Peyer's patch (tissue), 4 donors: ENCODE measurements around the gene WDR1. TPM values are rescaled to one million over a fixed set of nuclear protein-coding genes. Genes with fewer than 3 reads are reported as not detected.

Source experiments
- DNase-seq, 3 donors: peaks; one replicate each; pipeline ENCODE4 v3.0.0-alpha.2; 2017 to 2019
- H3K27ac ChIP-seq, 4 donors: fragments of 200-600 bp; sonication (generic); one replicate each; pipeline ENCODE4 v1.5.1; 2016 to 2019
- H3K27me3 ChIP-seq, 2 donors: fragments of 200-600 bp; sonication (generic); one replicate each; pipeline ENCODE4 v1.5.1; 2019
- H3K36me3 ChIP-seq, 3 donors: fragments of 200-600 bp; sonication (generic); one replicate each; pipeline ENCODE4 v1.5.1; 2016 to 2019
- H3K4me1 ChIP-seq, 4 donors: fragments of 200-600 bp; sonication (generic); one replicate each; pipeline ENCODE4 v1.5.1; 2016 to 2019
- H3K4me3 ChIP-seq, 4 donors: fragments of 200-600 bp; sonication (generic); 1 replicate in 3 of 4; 2 replicates in 1 of 4; pipeline ENCODE4 v1.5.1; 2016 to 2019; ENCODE audit warnings: mild to moderate bottlenecking in 1 of 4
- H3K9me3 ChIP-seq, 4 donors: fragments of 200-600 bp; sonication (generic); one replicate each; pipeline ENCODE4 v1.5.1; 2016 to 2019; ENCODE audit warnings: mild to moderate bottlenecking in 1 of 4
- POLR2A ChIP-seq, 2 donors: fragments of 450-650 bp; IDR thresholded peaks; one replicate each; pipeline ENCODE4 v1.5.1; 2017; ENCODE audit warnings: antibody characterized with exemption in 2 of 2, mild to moderate bottlenecking in 2 of 2, moderate library complexity in 2 of 2
- total RNA-seq, 4 donors: library from RNA; depleted of rRNA; stranded (reverse); fragments of >200 nt; gene quantifications; one replicate each; pipeline ENCODE4 v1.1.0, GENCODE V29; 2016
- TF ChIP-seq, protein P1 (sequence below), 6 experiments: fragments of 450-650 bp in 4 of 6; fragments of 200-600 bp in 2 of 6; sonication (generic) in 1 of 6; IDR thresholded peaks; one replicate each; pipeline ENCODE4 v1.5.1; 2017 to 2019; ENCODE audit warnings: antibody characterized with exemption in 6 of 6, mild to moderate bottlenecking in 3 of 6, moderate library complexity in 1 of 6

Gene WDR1
- total RNA-seq, 4 donors from 2014 or later = 170 to 192 (median 180) TPM

DNA sequence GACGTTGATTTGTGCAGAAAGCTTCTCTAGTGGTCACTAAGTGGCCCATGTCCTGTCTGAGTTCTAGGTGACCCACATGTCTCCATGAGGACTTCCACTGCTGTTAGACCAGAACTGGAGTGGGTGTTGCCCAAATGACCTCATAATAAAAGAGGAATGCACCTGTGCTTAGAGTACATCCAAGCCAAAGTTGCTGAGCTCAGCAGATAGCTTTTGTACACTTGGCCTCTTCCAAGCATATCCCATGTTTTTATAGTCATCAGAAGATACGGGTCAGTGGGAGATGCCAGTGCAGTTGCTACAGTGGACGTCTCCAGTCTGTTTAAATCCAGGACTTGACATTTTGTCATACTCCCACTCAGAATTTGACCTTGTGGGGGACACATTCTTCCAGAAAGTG lies 37.6 kb upstream of the WDR1 start:
- H3K27ac ChIP-seq = no peak overlapping the region
- peaks cover 0 to 2% (median 0%) of the 10 kb centered on the region in 4 donors for H3K4me1 ChIP-seq
- H3K4me3 ChIP-seq = no peak overlapping the region
- no peaks in the 10 kb centered on the region for H3K27me3 ChIP-seq
- no peaks in the 10 kb centered on the region for H3K9me3 ChIP-seq
- no peak for TF ChIP-seq POLR2A (IDR thresholded peaks at IDR 0.05)
- TF ChIP-seq, protein P1, sequence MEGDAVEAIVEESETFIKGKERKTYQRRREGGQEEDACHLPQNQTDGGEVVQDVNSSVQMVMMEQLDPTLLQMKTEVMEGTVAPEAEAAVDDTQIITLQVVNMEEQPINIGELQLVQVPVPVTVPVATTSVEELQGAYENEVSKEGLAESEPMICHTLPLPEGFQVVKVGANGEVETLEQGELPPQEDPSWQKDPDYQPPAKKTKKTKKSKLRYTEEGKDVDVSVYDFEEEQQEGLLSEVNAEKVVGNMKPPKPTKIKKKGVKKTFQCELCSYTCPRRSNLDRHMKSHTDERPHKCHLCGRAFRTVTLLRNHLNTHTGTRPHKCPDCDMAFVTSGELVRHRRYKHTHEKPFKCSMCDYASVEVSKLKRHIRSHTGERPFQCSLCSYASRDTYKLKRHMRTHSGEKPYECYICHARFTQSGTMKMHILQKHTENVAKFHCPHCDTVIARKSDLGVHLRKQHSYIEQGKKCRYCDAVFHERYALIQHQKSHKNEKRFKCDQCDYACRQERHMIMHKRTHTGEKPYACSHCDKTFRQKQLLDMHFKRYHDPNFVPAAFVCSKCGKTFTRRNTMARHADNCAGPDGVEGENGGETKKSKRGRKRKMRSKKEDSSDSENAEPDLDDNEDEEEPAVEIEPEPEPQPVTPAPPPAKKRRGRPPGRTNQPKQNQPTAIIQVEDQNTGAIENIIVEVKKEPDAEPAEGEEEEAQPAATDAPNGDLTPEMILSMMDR (IDR thresholded peaks at IDR 0.05) = no peak
- no peaks in the 10 kb centered on the region for H3K36me3 ChIP-seq
- DNase-seq = no peak

DNA sequence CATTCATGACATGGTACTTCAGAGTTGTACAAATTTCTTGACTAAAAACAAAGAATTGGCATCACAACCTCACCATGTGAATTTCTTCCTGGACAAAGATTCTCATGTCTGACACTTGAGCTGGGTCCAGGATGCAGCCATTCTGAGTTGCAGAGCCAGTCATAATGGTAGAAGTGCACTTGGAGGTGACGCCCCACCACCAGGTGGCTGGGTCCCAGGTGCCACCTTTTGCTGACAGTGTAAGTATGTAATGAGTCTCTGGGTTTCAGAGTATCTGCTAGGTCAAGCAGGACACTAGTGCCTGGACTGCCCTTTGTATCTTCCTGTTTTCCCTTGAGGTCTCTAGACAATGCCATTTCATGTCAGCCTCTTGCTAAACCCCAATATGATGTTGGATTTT lies 36.6 kb upstream of the WDR1 start:
- Histone ChIP-seq H3K27ac (no peak overlapping the region), H3K4me1 (peaks cover 0 to 2% (median 0%) of the 10 kb centered on the region in 4 donors), H3K4me3 (no peak overlapping the region), H3K9me3 (no peaks in the 10 kb centered on the region), H3K36me3 (no peaks in the 10 kb centered on the region), H3K27me3 (no peaks in the 10 kb centered on the region)
- no peak for DNase-seq
- TF ChIP-seq, protein P1 (IDR thresholded peaks at IDR 0.05) = no peak
- no peak for TF ChIP-seq POLR2A (IDR thresholded peaks at IDR 0.05)

DNA sequence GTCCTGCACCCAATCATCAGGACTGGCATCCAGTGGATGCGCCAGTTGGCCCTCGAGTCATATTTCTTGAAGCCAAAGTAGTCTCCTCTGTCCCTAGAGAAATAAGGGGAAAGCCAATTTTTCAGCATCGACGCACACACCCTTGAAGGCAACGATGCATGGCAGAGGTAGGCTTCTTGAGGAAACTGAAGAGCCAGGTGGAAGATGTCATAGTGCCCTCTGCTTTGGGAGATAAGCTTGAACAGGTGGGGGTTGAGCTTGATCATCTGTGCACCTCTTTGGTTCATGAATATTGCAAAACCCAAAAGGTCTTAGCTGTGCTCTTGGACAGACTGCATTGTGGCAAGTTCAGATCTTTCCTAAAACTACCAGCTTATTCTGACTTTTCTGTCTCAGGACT lies 34.6 kb upstream of the WDR1 start:
- Histone ChIP-seq H3K4me1 (no peaks in the 10 kb centered on the region), H3K27ac (no peak overlapping the region), H3K4me3 (no peak overlapping the region), H3K27me3 (no peaks in the 10 kb centered on the region), H3K36me3 (no peaks in the 10 kb centered on the region), H3K9me3 (no peaks in the 10 kb centered on the region)
- peak in 1 of 3 donors; percentile 47 for DNase-seq
- no peak for TF ChIP-seq POLR2A (IDR thresholded peaks at IDR 0.05)
- TF ChIP-seq, protein P1 (IDR thresholded peaks at IDR 0.05) = no peak

DNA sequence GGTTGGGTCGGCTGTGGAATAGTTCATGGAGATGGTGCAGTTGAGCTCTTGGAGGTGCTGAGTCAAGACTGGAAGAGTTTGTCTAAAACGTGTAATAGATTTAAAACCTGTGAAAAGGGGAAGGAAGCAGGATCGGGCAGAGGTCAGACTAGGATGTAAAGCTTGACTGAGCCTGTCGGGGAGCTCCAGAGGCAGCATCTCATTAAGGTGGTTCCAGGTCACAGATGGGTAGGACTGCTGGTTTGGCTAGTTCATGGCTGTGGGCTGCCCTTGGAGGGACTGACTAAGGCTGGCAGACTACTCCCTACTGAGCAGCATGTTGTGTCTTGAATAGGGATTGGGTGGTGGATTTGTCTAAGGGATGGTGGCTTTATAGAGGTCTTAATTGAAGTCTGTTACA lies 28.4 kb upstream of the WDR1 start:
- TF ChIP-seq POLR2A (IDR thresholded peaks at IDR 0.05) = no peak
- TF ChIP-seq, protein P1 (IDR thresholded peaks at IDR 0.05) = no peak
- Histone ChIP-seq H3K9me3 (no peaks in the 10 kb centered on the region), H3K36me3 (no peaks in the 10 kb centered on the region), H3K4me1 (no peaks in the 10 kb centered on the region), H3K27ac (no peak overlapping the region), H3K4me3 (no peak overlapping the region), H3K27me3 (no peaks in the 10 kb centered on the region)
- DNase-seq = no peak

DNA sequence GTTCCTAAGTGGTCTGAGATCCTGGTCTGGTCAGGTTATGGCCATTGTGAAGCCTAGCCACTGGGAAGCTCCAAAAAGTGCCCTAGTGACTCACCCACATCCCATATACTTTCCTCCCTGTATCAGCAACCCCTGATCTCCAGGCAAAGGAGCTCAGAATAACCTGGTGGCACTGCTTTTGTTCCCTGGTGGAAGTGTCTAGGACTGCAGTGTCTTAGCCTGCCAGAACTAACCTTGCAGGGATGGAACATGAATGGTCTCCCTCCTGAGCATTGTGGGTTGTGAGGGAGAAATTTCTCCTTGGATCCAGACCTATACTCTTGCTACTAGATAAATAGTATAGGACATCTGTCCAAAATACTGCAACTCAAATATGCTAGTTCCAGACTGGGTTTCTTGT lies 27.9 kb upstream of the WDR1 start:
- H3K27me3 ChIP-seq = no peaks in the 10 kb centered on the region
- no peak for TF ChIP-seq POLR2A (IDR thresholded peaks at IDR 0.05)
- TF ChIP-seq, protein P1 (IDR thresholded peaks at IDR 0.05) = no peak
- H3K4me3 ChIP-seq = no peak overlapping the region
- H3K4me1 ChIP-seq = no peaks in the 10 kb centered on the region
- H3K36me3 ChIP-seq = no peaks in the 10 kb centered on the region
- no peaks in the 10 kb centered on the region for H3K9me3 ChIP-seq
- no peak overlapping the region for H3K27ac ChIP-seq
- DNase-seq = no peak

DNA sequence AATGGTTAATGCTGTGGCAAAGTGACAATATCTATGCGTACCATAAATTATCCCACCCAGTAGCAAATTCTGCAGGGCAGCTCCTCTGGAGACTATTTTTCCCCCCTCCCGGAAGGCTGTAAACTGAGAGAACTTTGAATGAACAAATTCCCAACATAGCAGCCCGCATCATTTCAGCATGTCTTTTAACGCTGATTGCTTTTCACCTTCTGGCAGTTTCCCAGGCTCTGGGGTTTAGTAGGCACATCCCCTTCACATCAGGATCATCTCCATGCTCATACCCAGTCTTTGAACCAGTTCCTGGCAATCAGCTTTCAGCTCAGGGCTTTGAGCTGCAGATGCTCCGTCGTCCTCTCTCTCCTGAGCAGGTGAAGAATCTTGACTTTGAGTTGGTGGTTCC lies 26.6 kb upstream of the WDR1 start:
- H3K9me3 ChIP-seq = no peaks in the 10 kb centered on the region
- no peak for TF ChIP-seq POLR2A (IDR thresholded peaks at IDR 0.05)
- TF ChIP-seq, protein P1 (IDR thresholded peaks at IDR 0.05) = no peak
- H3K27me3 ChIP-seq = no peaks in the 10 kb centered on the region
- H3K4me1 ChIP-seq = no peaks in the 10 kb centered on the region
- H3K36me3 ChIP-seq = no peaks in the 10 kb centered on the region
- H3K4me3 ChIP-seq = no peak overlapping the region
- no peak for DNase-seq
- no peak overlapping the region for H3K27ac ChIP-seq
